ENCODE data around the gene COX7A2L. TPM values are rescaled to one million over a fixed set of nuclear protein-coding genes. Genes with fewer than 3 reads are reported as not detected.
"Not testable (repeated sequence)": the region's sequence is repeated elsewhere in the genome, so short reads cannot be mapped to it uniquely, and the experiment has no call there.

Gene COX7A2L
- total RNA-seq, 1 donor from 2014 or later, result 198 TPM

- FAIRE-seq (no peak), DNase-seq (ENCODE audit: low spot score in 2 of 2) (no peak)
These were observed 19.9 kb downstream of the COX7A2L start for GRCh38 chr2:42340938-42341636.

GRCh38 chr2:42340045-42340937, 20.7 kb downstream of the COX7A2L start:
- no peak for DNase-seq (ENCODE audit: low spot score in 2 of 2)

GRCh38 chr2:42339191-42339912, 21.7 kb downstream of the COX7A2L start:
- FAIRE-seq (no peak), DNase-seq (ENCODE audit: low spot score in 2 of 2) (no peak)

More at GRCh38 chr2:42340045-42340937, 20.7 kb downstream of the COX7A2L start:
- FAIRE-seq, result no peak

GRCh38 chr2:42338567-42339190, 22.3 kb downstream of the COX7A2L start:
- FAIRE-seq (no peak), DNase-seq (ENCODE audit: low spot score in 2 of 2) (no peak)

- DNase-seq (ENCODE audit: low spot score in 2 of 2), result no peak
- no peak for FAIRE-seq
These were observed 23.0 kb downstream of the COX7A2L start for GRCh38 chr2:42337846-42338566.

GRCh38 chr2:42337356-42337820, 23.6 kb downstream of the COX7A2L start:
- DNase-seq (ENCODE audit: low spot score in 2 of 2), result no peak
- FAIRE-seq, result no peak

GRCh38 chr2:42336361-42336965, 24.6 kb downstream of the COX7A2L start:
- DNase-seq (ENCODE audit: low spot score in 2 of 2) (no peak), FAIRE-seq (no peak)

GRCh38 chr2:42335514-42336104, 25.4 kb downstream of the COX7A2L start:
- FAIRE-seq, result no peak

GRCh38 chr2:42334865-42335264, 26.2 kb downstream of the COX7A2L start:
- not testable (repeated sequence) for FAIRE-seq; DNase-seq (ENCODE audit: low spot score in 2 of 2)

More at GRCh38 chr2:42335514-42336104, 25.4 kb downstream of the COX7A2L start:
- DNase-seq (ENCODE audit: low spot score in 2 of 2), result no peak

GRCh38 chr2:42334220-42334619, 26.8 kb downstream of the COX7A2L start:
- DNase-seq (ENCODE audit: low spot score in 2 of 2) (no peak), FAIRE-seq (no peak)

- DNase-seq (ENCODE audit: low spot score in 2 of 2) (no peak), FAIRE-seq (no peak)
These were observed 27.4 kb downstream of the COX7A2L start for GRCh38 chr2:42333579-42333978.

GRCh38 chr2:42332575-42332974, 28.4 kb downstream of the COX7A2L start:
- no peak for FAIRE-seq

GRCh38 chr2:42331569-42332284, 29.3 kb downstream of the COX7A2L start:
- DNase-seq (ENCODE audit: low spot score in 2 of 2), result no peak
- FAIRE-seq, result no peak

More at GRCh38 chr2:42332575-42332974, 28.4 kb downstream of the COX7A2L start:
- DNase-seq (ENCODE audit: low spot score in 2 of 2), result no peak

GRCh38 chr2:42329736-42330135, 31.3 kb downstream of the COX7A2L start:
- no peak for FAIRE-seq
- no peak for DNase-seq (ENCODE audit: low spot score in 2 of 2)

- no peak for DNase-seq (ENCODE audit: low spot score in 2 of 2)
- FAIRE-seq, result no peak
These were observed 32.1 kb downstream of the COX7A2L start for GRCh38 chr2:42328923-42329322.

- FAIRE-seq, result no peak
- DNase-seq (ENCODE audit: low spot score in 2 of 2), result no peak
These were observed 32.7 kb downstream of the COX7A2L start for GRCh38 chr2:42328148-42328833.

GRCh38 chr2:42327125-42327524, 33.9 kb downstream of the COX7A2L start:
- no peak for DNase-seq (ENCODE audit: low spot score in 2 of 2)
- FAIRE-seq, result no peak

GRCh38 chr2:42325609-42326008, 35.4 kb downstream of the COX7A2L start:
- DNase-seq (ENCODE audit: low spot score in 2 of 2) (no peak), FAIRE-seq (no peak)

Measured in frontal cortex (tissue), 4 donors.